ENCODE measurements around the gene ZNF92. TPM values are rescaled to one million over a fixed set of nuclear protein-coding genes. Genes with fewer than 3 reads are reported as not detected.
"Not testable (repeated sequence)": the region's sequence is repeated elsewhere in the genome, so short reads cannot be mapped to it uniquely, and the experiment has no call there.

Gene ZNF92
- total RNA-seq, 6 experiments from 2014 or later: 1.9 to 4.5 (median 2.4) TPM

DNA sequence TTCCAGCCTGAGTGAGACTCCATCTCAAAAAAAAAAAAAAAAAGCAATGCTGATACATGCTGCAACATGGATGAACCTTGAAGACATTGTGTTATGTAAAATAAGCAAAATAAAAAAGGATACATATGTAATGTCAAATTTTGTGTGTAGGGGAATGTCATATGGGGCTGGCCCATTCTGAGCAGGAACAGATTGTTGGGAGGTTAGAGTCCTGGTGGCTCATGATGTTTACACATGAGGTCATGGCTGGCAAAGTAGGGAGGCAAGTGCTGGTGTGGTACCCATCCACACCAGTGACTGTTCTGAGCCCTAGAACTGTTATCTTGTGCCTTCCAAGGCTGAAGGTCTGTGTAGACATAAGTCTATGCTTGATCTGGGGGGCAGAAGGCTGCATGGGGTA, 37.6 kb downstream of the ZNF92 start:
- no peak for ATAC-seq
- TF ChIP-seq POLR2A (IDR thresholded peaks at IDR 0.05): no peak
- TF ChIP-seq, protein P1, sequence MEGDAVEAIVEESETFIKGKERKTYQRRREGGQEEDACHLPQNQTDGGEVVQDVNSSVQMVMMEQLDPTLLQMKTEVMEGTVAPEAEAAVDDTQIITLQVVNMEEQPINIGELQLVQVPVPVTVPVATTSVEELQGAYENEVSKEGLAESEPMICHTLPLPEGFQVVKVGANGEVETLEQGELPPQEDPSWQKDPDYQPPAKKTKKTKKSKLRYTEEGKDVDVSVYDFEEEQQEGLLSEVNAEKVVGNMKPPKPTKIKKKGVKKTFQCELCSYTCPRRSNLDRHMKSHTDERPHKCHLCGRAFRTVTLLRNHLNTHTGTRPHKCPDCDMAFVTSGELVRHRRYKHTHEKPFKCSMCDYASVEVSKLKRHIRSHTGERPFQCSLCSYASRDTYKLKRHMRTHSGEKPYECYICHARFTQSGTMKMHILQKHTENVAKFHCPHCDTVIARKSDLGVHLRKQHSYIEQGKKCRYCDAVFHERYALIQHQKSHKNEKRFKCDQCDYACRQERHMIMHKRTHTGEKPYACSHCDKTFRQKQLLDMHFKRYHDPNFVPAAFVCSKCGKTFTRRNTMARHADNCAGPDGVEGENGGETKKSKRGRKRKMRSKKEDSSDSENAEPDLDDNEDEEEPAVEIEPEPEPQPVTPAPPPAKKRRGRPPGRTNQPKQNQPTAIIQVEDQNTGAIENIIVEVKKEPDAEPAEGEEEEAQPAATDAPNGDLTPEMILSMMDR (IDR thresholded peaks at IDR 0.05): no peak
- Histone ChIP-seq H3K36me3 (no peaks in the 10 kb centered on the region), H3K27ac (no peak overlapping the region), H3K4me3 (no peak overlapping the region), H3K27me3 (no peaks in the 10 kb centered on the region), H3K4me1 (no peaks in the 10 kb centered on the region), H3K9me3 (no peaks in the 10 kb centered on the region)
- no peak for DNase-seq
- intact Hi-C loops (cut with DNase I): no loop called here

GRCh38 chr7:65422670-65423069, 49.0 kb downstream of the ZNF92 start:
- no peaks in the 10 kb centered on the region for H3K36me3 ChIP-seq
- TF ChIP-seq, protein P1 (IDR thresholded peaks at IDR 0.05): no peak
- no peak for TF ChIP-seq POLR2A (IDR thresholded peaks at IDR 0.05)
- ATAC-seq (no peak), DNase-seq (no peak)
- intact Hi-C loops (cut with DNase I): no loop called here
- H3K27ac ChIP-seq: no peak overlapping the region
- H3K4me1 ChIP-seq: no peaks in the 10 kb centered on the region
- no peaks in the 10 kb centered on the region for H3K9me3 ChIP-seq
- no peak overlapping the region for H3K4me3 ChIP-seq
- no peaks in the 10 kb centered on the region for H3K27me3 ChIP-seq

- DNase-seq; H3K4me3 ChIP-seq; H3K9me3 ChIP-seq; H3K36me3 ChIP-seq; H3K27ac ChIP-seq; ATAC-seq; H3K27me3 ChIP-seq; H3K4me1 ChIP-seq; intact Hi-C loops (cut with DNase I): not testable (repeated sequence)
- 92% methylated on average over 2 of the region's 3 CpGs for WGBS (ENCODE audit: insufficient coverage, low coverage, low lambda C conversion rate, missing lambda C conversion rate)
Measured at GRCh38 chr7:65423286-65423685, 49.6 kb downstream of the ZNF92 start.

GRCh38 chr7:65429642-65430343, 56.1 kb downstream of the ZNF92 start:
- H3K9me3 ChIP-seq: no peaks in the 10 kb centered on the region
- intact Hi-C loops (cut with DNase I): no loop called here
- DNase-seq: no peak
- WGBS (ENCODE audit: insufficient coverage, low coverage, low lambda C conversion rate, missing lambda C conversion rate): 85% methylated on average over 20 of the region's 26 CpGs
- H3K4me1 ChIP-seq: no peaks in the 10 kb centered on the region
- TF ChIP-seq, protein P1 (IDR thresholded peaks at IDR 0.05): no peak
- TF ChIP-seq POLR2A (IDR thresholded peaks at IDR 0.05): no peak
- H3K27me3 ChIP-seq: no peaks in the 10 kb centered on the region
- no peak for ATAC-seq
- H3K4me3 ChIP-seq: no peak overlapping the region
- no peaks in the 10 kb centered on the region for H3K36me3 ChIP-seq
- no peak overlapping the region for H3K27ac ChIP-seq

GRCh38 chr7:65430344-65431186, 56.9 kb downstream of the ZNF92 start:
- H3K4me3 ChIP-seq: no peak overlapping the region
- DNase-seq (no peak), ATAC-seq (no peak)
- H3K36me3 ChIP-seq: no peaks in the 10 kb centered on the region
- 95% methylated on average over 13 of the region's 26 CpGs for WGBS (ENCODE audit: insufficient coverage, low coverage, low lambda C conversion rate, missing lambda C conversion rate)
- TF ChIP-seq, protein P1 (IDR thresholded peaks at IDR 0.05): no peak
- no peak for TF ChIP-seq POLR2A (IDR thresholded peaks at IDR 0.05)
- intact Hi-C loops (cut with DNase I): no loop called here
- no peaks in the 10 kb centered on the region for H3K9me3 ChIP-seq
- H3K4me1 ChIP-seq: no peaks in the 10 kb centered on the region
- H3K27me3 ChIP-seq: no peaks in the 10 kb centered on the region
- no peak overlapping the region for H3K27ac ChIP-seq

Data from right lobe of liver (tissue), 6 donors.